K562 (cell line): ENCODE measurements around the gene ITGA3. TPM values are rescaled to one million over a fixed set of nuclear protein-coding genes. Genes with fewer than 3 reads are reported as not detected.

Experiments used
- HMGXB4 ChIP-seq: sonication (generic); formaldehyde crosslinking; IDR thresholded peaks from 2 replicates; pipeline ENCODE4 v1.8.1; 2023; ENCODE audit warnings: mild to moderate bottlenecking, missing genetic modification reagents
- KAT8 ChIP-seq: fragments of 450-650 bp; IDR thresholded peaks from 2 replicates; pipeline ENCODE4 v1.6.1; 2016; ENCODE audit warnings: low read depth, mild to moderate bottlenecking
- MIER1 ChIP-seq: fragments of 450-650 bp; IDR thresholded peaks from 2 replicates; pipeline ENCODE4 v1.6.1; 2016; ENCODE audit warnings: antibody characterized with exemption, mild to moderate bottlenecking, low read depth
- MLX ChIP-seq, 2 experiments: fragments of 450-650 bp in 1 of 2; sonication (generic) in 1 of 2; formaldehyde crosslinking; conservative IDR thresholded peaks; 2 replicates each; pipeline versions ENCODE4 v1.4.0 to v1.8.1; 2020 to 2022; ENCODE audit warnings: mild to moderate bottlenecking in 1 of 2, missing genetic modification reagents in 1 of 2
- MYBL2 ChIP-seq, 2 experiments: fragments of 450-650 bp in 1 of 2; sonication (generic) in 1 of 2; formaldehyde crosslinking in 1 of 2; IDR thresholded peaks; 2 replicates each; pipeline versions ENCODE4 v1.6.1 to v1.8.1; 2017 to 2022; ENCODE audit warnings: borderline replicate concordance in 1 of 2, inconsistent platforms in 1 of 2, low read depth in 1 of 2, mild to moderate bottlenecking in 1 of 2, missing genetic modification reagents in 1 of 2, moderate library complexity in 1 of 2
- PKNOX1 ChIP-seq: fragments of 450-650 bp; IDR thresholded peaks from 2 replicates; pipeline ENCODE4 v1.6.1; 2016
- SMARCB1 ChIP-seq: IDR thresholded peaks from 2 replicates; pipeline ENCODE4 v1.6.1; 2011; ENCODE audit warnings: improper control_type of control experiment, low read depth; ENCODE audit not compliant: insufficient read length
- SMARCC2 ChIP-seq: fragments of 450-650 bp; IDR thresholded peaks from 2 replicates; pipeline ENCODE4 v1.6.1; 2017; ENCODE audit warnings: antibody characterized with exemption, moderate library complexity, mild to moderate bottlenecking, low read depth
- SRF ChIP-seq, 2 experiments: fragments of 250-450, 450-650 bp in 1 of 2; sonication (Bioruptor Pico) in 1 of 2; sonication (generic) in 1 of 2; formaldehyde crosslinking; IDR thresholded peaks; 2 replicates each; pipeline versions ENCODE4 v1.5.0 to v1.5.1; 2020 to 2022; ENCODE audit warnings: mild to moderate bottlenecking in 1 of 2, missing genetic modification reagents in 1 of 2
- TRIM28 ChIP-seq: fragments of 450-650 bp; IDR thresholded peaks from 2 replicates; pipeline ENCODE4 v1.6.1; 2017
- ZBTB9 ChIP-seq: fragments of 450-650 bp; formaldehyde crosslinking; IDR thresholded peaks from 2 replicates; pipeline ENCODE4 v1.4.0; 2020; ENCODE audit warnings: mild to moderate bottlenecking, moderate library complexity
- ZMIZ1 ChIP-seq, 2 experiments: fragments of 150-350 bp in 1 of 2; IDR thresholded peaks; 2 replicates each; pipeline ENCODE4 v1.6.1; 2012 to 2016; ENCODE audit warnings: low read depth in 2 of 2, low read length in 2 of 2, mild to moderate bottlenecking in 1 of 2, moderate library complexity in 1 of 2
- ZNF395 ChIP-seq: fragments of 200-800 bp; sonication (Bioruptor generic); IDR thresholded peaks from 2 replicates; pipeline ENCODE4 v1.6.1; 2017; ENCODE audit warnings: missing genetic modification characterization, missing compliant biosample characterization
- ZNF668 ChIP-seq: fragments of 250-450 bp; sonication (Bioruptor Pico); IDR thresholded peaks from 2 replicates; pipeline ENCODE4 v1.8.0; 2022; ENCODE audit warnings: mild to moderate bottlenecking, inconsistent platforms
- polyA plus RNA-seq, 8 experiments: library from polyadenylated mRNA; depleted of rRNA in 4 of 8; stranded (reverse) in 5 of 8; unstranded in 3 of 8; fragments of >200 nt; fragmentation: Nextera tagmentation in 2 of 8; fragmentation: Illumina TruSeq in 1 of 8; extraction: Ambion mirVana in 2 of 8; extraction: Trizol in 1 of 8; gene quantifications; 2 replicates each; pipeline versions ENCODE4 v1.2.1 to v1.2.3, GENCODE V29; 2011 to 2014; ENCODE audit warnings: inconsistent platforms in 1 of 8, missing spikeins in 1 of 8
- total RNA-seq, 7 experiments: library from RNA; depleted of rRNA in 6 of 7; stranded (reverse); fragments of >200 nt in 6 of 7; fragmentation: Illumina TruSeq in 2 of 7; extraction: Trizol in 2 of 7; gene quantifications; 2 replicates each; pipeline versions ENCODE4 v1.2.1 to v1.2.3, GENCODE V29; 2011 to 2021; ENCODE audit warnings: low replicate concordance in 1 of 7

Gene ITGA3
- total and polyA plus RNA-seq, 9 of the 15 experiments (the other 6 are each of a cell fraction or from before 2014, with no cell fraction given): 0.03 to 0.75 (median 0.14) TPM; not detected in 2

GRCh38 chr17:50117202-50118051 is 61.5 kb downstream of the ITGA3 start (continued):
- TF ChIP-seq MLX (CRISPR knock-in tag; conservative IDR thresholded peaks at IDR 0.05) (no peak), HMGXB4 (CRISPR knock-in tag) (no peak), ZMIZ1 (IDR thresholded peaks at IDR 0.05; ENCODE audit: low read depth in 2 of 2, low read length in 2 of 2) (no peak), SMARCB1 (no peak), KAT8 (no peak), TRIM28 (no peak), SMARCC2 (no peak), MIER1 (no peak), ZNF668 (no peak), MYBL2 (IDR thresholded peaks at IDR 0.05; ENCODE audit: low read depth) (no peak), MYBL2 (CRISPR knock-in tag; IDR thresholded peaks at IDR 0.05; ENCODE audit: borderline replicate concordance) (no peak), ZNF395 (CRISPR knock-in tag) (no peak), SRF (CRISPR knock-in tag; IDR thresholded peaks at IDR 0.05) (peak in 1 of 2 experiments; percentile 36; a peak in 1 of 4 replicates), PKNOX1 (no peak), ZBTB9 (no peak)
